ENCODE results near the gene LRRC37B. TPM values are rescaled to one million over a fixed set of nuclear protein-coding genes. Genes with fewer than 3 reads are reported as not detected.
"Not testable (repeated sequence)": the region's sequence is repeated elsewhere in the genome, so short reads cannot be mapped to it uniquely, and the experiment has no call there.

Gene LRRC37B
- total RNA-seq, 1 donor from 2014 or later: 22.9 TPM

- not testable (repeated sequence) for DNase-seq (ENCODE audit: low spot score)
These were observed 79.7 kb downstream of the LRRC37B start for GRCh38 chr17:32086833-32087232.

- not testable (repeated sequence) for DNase-seq (ENCODE audit: low spot score)
These were observed 84.9 kb downstream of the LRRC37B start for GRCh38 chr17:32092062-32092461.

GRCh38 chr17:32099686-32100085 is 92.5 kb downstream of the LRRC37B start:
- no peak for DNase-seq (ENCODE audit: low spot score)

GRCh38 chr17:32100323-32100722 is 93.1 kb downstream of the LRRC37B start:
- not testable (repeated sequence) for DNase-seq (ENCODE audit: low spot score)

- peak; percentile 87 for DNase-seq (ENCODE audit: low spot score)
These were observed 93.9 kb downstream of the LRRC37B start for GRCh38 chr17:32100971-32101631.

GRCh38 chr17:32102172-32102571 is 95.0 kb downstream of the LRRC37B start:
- no peak for DNase-seq (ENCODE audit: low spot score)

GRCh38 chr17:32102646-32103186 is 95.5 kb downstream of the LRRC37B start:
- no peak for DNase-seq (ENCODE audit: low spot score)

Other genes with a start within 250 kb of the LRRC37B start
- 50.9 TPM for gene COPRS, start 148.1 kb upstream of the LRRC37B start, total RNA-seq
- 44.2 TPM for gene UTP6, start 105.7 kb upstream of the LRRC37B start, total RNA-seq
- gene SUZ12, start 70.4 kb upstream of the LRRC37B start, total RNA-seq: 20.5 TPM
- 32.4 TPM for gene RHOT1, start 135.1 kb downstream of the LRRC37B start, total RNA-seq

Data from mucosa of gallbladder (tissue), 1 donor.